ENCODE measurements around the gene PRKRA. TPM values are rescaled to one million over a fixed set of nuclear protein-coding genes. Genes with fewer than 3 reads are reported as not detected.

PRKRA gene
- total RNA-seq = 27.7 and 51.1 TPM in 2 replicates

GRCh38 chr2:178450774-178451525, at the start of gene PRKRA, which contains the start of gene PJVK:
PRKRA (minus strand) TSS chr2:178451175; CDS start chr2:178451030, 145 bp downstream.
PJVK (plus strand) TSS chr2:178451378; CDS start chr2:178453410, 2,032 bp downstream.

DNA sequence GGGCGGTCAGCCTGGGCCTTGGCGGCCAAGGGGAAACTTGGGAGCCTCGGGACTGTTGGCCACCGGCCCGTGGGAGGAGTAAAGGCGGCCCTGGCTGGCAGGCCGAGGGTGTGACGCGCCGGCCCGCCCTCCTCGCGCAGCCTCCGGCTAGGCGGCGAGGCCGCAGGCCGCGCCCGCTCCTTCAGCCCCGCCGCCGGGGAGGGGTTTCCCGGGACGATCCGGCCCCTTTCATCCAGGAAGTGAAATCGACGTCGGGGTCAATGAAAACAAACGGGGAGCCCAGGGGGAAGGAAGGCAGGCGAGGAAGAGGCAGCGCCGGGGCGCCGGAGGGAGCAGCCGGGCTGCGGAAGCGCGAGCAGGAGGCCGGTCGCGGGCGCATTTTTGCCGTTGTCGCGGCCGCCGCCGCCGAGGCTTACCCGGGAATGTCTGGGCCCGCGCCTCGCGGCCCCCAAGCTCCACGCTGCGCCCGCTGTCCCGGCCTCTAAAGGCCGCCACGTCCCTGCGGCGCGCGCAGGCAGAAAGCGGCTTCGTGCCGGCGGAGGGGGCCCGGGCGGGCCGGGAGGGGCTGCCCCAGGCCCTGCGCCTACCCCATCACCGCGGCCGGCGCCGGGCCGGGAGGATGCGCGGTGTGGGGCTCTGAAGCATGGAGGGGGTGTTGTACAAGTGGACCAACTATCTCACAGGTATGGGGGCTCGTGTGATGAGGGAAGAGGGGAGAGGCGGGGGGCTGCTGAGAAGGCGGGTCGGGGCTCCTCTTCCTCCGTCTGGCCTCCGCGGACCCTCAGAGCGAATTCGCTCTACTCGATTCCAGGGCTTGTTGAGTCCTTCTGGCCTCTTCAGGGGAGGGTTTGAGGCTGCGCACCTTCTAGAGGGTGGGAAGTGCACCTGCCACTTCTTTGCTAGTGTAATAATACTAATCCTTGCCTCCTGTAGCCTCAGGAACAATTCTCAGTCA, 29.5 kb upstream of the PRKRA start, which contains the start of gene PLEKHA3:
TSS of gene PLEKHA3 (plus strand) at position 231 of the 955 bp plus-strand sequence. CDS start at position 644, 413 bp downstream.

GRCh38 chr2:178478439-178479274, 27.7 kb upstream of the PRKRA start, which contains the start of gene FKBP7:
FKBP7 (minus strand) TSS chr2:178478600; CDS start chr2:178478499, 101 bp downstream.

Other genes with a start within 250 kb of the PRKRA start
- gene PJVK, start 203 bp upstream of the PRKRA start, total RNA-seq = 3.3 and 3.4 TPM in 2 replicates
- 52.2 and 56.4 TPM in 2 replicates for gene FKBP7, start 27.4 kb upstream of the PRKRA start, total RNA-seq
- 2.5 and 4.6 TPM in 2 replicates for gene PLEKHA3, start 29.3 kb upstream of the PRKRA start, total RNA-seq